GM21381 (cell line): Measurements from ENCODE around the gene DNER.
"Not testable (repeated sequence)": the region's sequence is repeated elsewhere in the genome, so short reads cannot be mapped to it uniquely, and the experiment has no call there.

Experiments
- ATAC-seq: cut with Tn5 transposase; IDR thresholded peaks from one replicate; pipeline ENCODE4 v1.9.1; 2021; ENCODE audit warnings: mild to moderate bottlenecking, moderate library complexity; ENCODE audit not compliant: unreplicated experiment

Gene DNER

DNA sequence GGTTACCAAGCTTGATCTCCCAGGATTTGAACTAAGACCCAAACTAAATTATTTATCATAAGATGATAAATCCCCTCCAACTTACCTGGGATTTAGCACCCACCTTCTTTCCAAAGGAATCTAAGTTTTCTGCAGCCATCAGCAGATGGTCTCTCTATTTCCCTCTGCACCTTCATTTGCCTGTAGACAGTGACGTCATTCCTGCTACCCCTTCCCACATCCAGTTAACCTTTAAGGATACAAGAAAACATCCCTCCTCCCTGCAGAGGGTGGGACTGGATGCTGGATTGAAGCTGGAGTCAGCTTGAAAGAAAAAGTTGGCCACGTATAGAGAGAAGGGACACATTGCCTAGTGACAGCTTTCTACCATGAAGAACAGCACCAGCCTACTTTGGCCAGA lies 3.7 kb upstream of the DNER start:
- ATAC-seq = no peak

DNA sequence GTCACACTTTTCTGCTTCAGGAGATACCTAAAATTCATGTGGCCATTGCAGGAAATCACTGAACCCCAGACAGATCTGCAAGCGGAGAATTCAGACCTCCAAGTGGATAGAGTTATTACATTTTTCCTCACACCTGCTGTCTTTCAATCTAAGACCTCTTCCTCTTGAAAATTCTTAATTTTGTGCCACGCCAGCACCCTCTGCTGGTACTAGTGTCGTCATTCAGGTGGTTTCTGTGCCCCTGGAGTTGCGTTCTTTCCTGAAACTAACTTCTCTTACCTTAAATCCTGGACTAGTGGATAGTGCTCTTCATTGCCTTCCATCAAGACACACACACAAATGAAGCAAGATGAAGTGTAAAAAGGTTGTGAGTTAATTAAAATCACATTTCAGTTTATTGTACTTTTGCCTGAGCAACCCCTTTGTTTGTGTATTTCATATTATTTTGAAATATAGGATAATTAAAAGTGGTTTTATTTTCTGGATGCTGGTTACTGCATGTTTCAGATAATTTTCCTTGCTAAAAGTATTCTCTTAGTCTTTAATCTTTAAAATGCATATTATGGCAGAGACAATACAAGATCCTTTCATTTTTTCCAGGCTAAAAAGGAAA lies 1.6 kb upstream of the DNER start:
- no peak for ATAC-seq

DNA sequence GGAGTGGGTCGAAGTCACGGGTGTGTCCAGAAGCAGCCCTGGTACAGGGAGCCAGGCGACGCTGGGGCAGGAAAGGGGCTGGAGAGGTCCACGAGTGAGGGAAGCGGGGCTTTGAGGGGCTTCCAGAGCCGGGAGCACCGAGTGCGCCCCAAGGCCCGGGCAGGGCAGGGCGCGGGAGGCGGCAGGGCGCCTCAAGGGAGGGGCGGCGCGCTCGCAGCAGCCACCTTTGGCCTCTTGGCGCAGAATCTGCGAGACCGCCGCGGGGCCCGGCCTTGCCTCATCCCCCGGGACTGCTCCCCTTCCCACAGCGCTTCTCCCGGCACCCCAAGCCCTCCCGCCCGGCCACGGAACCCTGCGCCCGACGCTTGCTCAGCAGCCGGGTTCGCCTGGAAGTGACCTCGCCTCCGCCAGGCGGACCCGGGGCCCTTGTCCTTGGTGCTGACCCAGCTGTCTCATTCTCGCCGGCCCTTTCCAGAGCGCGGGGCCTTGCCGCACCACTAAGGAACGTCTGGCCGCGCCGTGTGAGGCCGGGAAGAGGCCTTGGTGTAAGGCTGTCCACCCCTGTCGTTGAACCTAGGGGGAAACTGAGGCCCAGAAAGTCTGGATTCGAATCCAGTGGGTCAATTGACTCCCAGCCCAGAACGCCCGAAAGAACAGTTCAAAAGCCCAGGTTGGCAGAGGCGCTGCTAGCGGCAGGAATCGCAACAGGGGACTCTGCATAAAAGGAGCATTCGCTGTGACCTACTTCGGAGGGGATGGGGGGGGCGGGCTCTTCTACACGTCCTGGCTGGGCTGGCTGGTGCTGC lies 584 bp upstream of the DNER start:
- ATAC-seq = peak; percentile 31

DNA sequence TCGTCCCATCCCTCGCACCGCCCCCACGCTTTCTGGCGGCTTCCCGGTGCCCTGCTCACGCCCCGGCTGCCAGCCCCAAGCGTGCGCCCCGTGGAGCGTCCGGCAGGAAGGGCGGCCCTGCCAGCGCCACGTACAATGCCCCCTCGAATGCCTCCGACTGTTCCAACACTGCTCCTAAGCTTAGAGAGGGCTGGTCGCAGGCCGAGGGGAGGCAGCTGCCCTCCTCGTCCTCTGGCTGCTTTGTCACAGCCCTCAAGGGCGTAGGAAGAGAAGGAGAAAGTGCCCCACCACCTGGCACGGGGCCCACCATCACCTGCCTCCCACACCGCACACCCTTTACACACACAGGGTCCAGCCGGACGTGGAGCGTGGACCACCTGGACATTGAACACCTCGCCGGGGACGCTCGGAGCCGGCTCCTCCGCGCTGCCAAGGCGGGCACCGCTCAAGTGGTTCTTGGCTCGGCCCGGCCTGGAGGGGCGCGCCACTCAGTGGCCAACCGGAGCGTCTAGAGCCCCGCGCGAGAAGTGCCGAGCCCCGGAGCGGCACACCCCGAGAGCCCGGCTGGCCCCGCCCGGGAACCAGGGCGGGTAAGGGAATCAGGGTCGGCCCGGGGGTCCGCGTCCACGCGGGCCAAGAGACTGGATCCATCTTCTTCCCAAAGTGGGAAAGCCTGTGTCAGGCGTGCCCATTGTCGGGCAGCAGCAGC lies 830 bp downstream of the DNER start:
- peak; percentile 43 for ATAC-seq

DNA sequence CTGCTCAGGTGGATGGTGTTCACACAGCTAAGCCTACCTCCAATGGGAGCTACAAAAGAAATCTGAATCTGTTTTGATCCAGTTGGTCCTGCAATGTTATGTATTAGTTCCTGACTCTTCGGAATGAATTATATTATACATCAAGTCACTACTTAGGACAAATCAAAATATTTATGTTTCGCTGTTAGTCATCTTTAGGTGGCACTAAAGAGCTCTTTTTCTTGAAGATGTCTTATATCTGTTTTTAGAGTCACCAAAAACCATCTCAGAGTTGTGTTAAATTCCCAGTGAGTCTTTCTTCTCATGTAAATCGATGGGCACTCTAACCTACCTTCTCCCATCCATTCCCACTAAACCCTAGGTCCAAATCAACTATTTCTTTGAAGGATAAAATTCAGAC lies 2.2 kb downstream of the DNER start:
- no peak for ATAC-seq

DNA sequence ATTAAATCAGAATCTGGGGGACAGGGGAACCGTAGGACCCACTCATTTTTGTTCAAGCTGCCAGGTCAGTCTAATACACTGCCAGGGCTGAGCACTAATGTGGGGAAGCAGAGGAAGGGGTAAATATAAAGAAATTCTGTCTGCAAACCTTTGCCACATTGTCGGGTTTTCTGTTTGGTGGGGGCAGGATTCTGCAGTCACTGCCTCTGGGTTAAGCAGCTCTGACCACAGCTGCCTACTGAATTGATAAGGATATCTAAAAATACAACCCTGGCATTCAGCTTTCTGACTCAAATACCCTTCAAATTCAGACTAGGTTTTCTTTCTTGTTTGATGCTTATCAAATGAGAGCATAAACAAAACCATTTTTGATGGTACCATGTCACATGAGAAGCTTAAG lies 6.0 kb downstream of the DNER start:
- ATAC-seq = no peak

DNA sequence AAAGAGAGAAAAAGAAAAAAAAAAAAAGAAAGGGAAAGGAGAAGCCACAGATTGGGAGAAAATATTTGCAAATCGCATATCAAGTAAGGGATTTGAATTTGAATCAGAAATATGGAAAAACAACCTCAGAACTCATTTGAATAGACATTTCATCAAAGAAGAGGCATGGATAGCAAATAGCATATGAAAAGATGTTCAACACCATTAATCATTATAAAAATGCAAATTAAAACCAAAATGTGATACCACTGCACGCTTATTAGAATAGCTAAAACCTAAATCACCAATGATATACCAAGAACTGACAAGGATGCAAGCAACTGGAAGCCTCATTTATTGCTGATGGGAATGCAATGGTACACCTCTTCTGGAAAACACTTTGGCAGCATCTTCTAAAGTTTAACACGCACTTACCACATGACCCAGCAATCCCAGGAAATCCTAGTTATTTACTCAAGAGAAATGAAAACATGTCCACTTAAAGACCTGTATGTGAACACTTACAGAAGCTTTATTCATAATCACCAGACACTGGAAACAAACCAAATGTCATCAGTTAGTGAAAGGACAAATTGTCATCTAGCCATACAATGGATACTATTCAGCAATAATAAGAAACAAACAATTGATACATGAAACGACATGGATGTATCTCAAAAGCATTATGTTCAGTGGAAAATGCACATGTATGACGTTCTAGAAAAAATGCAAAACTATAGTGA lies 10.3 kb downstream of the DNER start:
- ATAC-seq = no peak

DNA sequence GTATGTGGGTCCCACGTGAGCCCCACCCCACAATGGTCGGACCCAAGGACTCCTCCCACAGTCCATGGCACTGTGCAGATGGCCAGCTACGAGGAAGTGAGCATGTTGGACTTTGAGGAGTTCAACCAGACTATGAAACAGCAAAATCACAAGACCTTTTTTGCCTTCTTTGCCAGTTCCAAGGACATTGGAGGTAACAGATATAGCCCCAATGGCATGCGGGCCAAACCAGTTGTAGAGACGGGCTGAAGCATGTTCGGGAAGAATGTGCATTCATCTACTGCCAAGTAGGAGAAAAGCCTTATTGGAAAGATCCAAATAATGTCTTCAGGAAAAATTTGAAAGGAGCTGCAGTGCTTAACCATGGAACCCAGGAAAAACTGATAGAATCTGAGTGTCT lies 12.6 kb downstream of the DNER start:
- no peak for ATAC-seq

DNA sequence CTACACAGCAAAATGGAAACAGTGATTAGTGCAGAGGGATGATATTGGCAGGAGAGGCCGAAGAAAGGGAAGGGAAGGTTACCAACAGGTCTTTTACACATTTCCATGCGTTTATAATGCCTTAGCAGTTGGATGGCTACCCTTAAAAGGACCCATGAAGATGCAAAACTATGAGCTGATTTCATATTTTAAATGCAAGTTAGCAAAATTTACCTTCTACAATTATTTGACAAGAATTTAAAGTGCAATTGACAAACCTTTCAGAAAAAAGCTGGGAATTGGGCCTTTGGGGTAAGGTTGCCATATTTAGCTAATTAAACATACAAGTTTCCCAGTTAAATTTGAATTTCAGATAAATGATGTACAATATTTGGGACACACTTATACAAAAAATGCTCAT lies 13.3 kb downstream of the DNER start:
- ATAC-seq = no peak

DNA sequence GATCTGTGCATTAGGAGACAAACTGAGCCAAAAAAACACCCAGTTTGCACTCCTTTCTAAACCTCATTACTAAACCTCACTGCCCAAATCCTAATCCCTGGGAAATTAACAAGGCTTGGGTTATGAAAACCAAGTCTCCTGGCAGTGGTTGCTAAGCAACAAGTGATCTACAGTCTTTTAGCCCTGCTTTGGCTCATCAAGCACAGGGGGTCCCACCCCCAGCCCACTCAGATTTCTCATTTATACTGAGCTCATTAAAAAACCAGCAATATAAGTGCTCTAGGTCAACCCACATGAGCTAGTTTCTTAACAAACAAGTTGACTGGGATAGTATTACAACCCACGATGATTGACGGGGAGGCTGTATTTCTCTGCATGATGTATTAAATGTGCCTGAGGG lies 18.4 kb downstream of the DNER start:
- ATAC-seq = no peak

DNA sequence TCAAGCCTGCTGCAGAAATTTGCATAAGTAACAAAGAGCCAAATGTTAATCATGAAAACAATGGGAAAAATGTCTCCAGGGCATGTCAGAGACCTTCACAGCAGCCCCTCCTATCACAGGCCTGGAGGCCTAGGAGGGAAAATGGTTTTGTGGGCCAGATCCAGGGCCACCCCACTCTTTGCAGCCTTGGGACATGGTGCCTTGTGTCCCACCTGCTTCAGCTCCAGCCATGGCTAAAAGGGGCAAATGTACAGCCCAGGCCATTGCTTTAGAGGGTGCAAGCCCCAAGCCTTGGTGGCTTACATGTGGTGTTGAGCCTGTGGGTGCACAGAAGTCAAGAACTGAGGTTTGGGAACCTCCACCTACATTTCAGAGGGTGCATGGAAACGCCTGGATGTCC lies 20.5 kb downstream of the DNER start:
- ATAC-seq = not testable (repeated sequence)

DNA sequence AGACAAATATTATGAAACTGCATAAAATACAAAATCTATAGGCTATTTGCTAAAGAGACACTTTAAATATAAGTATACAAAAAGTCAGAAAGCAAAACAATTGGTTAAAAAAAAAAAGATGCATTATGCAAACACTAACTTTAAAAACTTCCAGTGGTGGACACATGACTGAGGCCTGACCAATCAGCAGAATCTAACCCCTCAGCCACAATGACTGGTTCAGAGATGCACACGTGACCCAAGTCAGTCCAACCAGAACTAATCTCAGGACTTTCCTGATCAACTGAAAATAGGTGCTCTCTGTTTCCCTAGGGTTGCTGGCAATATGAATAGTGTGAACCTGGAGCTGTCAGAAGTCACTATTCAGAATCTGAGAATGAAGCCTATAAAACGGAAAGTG lies 22.7 kb downstream of the DNER start:
- ATAC-seq = no peak

DNA sequence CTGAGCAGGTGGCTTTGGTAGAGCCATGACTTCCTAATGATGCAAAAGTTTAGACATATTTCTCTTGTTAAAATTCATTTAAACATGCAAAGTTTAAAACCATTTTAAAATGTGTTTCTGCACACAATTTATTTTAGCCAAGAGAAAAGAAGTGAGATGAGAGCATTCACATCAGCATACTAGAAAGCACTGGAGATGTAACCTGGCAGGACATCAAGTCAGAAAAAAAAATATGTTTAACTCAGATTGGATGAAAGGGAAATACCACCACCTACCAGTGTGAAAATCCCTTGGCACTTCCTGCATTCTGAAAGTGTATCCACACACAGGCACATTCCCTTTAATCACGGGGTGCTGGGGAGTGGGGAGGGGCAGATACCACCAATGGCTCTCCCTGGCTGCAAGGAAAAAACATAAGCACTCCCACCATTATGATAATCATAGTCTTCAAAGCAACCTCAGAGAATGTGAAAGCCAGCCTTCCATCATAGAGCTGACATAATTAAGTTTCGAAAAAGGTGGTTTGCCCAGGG lies 25.0 kb downstream of the DNER start:
- no peak for ATAC-seq

DNA sequence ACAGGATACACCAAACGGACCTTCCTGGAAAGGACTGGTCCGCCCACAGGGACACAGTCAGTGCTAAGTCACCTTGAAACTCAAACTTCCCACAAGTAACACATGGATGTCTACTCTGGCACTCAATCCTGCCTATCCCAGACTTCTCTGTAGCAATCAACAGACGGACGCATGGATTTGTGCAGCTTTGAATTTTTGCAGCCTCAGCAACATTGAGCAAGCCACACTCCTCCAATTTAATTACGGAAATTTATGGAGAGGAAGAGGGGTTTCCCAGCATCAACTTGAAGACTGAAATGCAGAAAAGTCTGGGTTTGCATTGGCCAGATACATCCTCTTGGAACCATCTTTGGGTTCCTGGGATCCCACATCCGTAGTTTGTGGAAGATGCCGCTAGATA lies 26.2 kb downstream of the DNER start:
- ATAC-seq = no peak

DNA sequence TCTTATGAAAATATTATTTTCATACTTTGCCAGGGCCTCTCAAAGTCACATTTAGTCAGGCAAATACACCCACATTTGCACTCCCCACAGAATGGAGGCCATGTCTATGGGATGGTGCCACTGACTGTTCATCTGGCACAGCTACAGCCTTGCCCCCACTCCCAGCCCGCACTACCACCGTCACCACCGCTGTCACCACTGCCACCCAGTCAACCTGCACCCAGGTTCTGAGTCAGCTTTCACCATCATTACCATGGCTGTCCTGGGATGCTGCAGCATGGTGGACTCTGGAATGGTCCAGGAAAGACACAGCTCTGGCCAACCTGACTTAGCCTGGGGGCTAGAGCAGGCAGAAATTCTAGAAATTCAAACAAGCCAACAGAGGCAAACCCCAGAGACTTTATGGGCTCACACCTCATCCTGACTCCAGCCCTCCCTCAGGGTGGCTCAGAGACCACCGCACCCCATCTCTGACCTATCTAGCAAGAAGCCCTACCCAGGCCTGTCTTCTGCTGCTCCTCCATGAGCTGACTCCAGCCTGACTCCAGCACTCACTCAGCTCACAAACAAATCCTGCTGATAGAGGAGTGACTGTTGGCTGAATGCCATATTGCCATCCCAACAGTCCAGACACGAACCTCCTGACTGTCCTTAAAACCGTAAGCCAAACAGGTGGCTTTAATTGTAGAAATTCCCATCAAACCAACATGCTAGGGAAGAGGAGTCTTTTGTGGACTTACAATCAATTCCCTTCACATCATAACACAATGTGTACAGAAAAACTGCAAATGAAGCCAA lies 28.0 kb downstream of the DNER start:
- no peak for ATAC-seq

DNA sequence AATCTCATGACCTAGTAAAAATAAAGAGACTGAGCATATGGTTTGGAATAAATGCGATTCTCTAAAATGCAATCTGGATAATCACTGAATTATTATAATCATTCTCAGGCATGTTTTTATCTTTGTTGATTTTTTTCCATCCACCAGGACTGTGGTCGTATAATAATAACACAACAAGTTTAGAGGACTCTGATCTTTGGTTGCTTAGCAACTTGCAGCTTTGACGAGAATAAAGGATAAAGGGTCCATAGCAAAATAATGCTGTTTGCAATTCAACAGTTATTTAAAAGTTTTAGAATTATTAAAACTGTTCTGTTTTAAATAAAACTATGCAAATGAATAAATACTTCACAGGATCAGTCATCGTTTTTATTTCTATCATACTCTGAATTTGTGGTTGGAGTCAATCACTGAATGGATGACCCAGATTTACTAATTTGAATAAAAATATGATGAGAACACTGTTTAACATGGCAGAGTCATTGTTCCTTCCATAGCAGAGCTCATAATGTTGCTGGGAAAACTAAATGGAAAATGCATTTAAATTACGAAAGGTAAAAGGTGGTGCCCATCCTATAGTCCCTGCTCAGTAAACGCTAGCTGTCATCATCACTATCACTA lies 29.3 kb downstream of the DNER start:
- no peak for ATAC-seq

DNA sequence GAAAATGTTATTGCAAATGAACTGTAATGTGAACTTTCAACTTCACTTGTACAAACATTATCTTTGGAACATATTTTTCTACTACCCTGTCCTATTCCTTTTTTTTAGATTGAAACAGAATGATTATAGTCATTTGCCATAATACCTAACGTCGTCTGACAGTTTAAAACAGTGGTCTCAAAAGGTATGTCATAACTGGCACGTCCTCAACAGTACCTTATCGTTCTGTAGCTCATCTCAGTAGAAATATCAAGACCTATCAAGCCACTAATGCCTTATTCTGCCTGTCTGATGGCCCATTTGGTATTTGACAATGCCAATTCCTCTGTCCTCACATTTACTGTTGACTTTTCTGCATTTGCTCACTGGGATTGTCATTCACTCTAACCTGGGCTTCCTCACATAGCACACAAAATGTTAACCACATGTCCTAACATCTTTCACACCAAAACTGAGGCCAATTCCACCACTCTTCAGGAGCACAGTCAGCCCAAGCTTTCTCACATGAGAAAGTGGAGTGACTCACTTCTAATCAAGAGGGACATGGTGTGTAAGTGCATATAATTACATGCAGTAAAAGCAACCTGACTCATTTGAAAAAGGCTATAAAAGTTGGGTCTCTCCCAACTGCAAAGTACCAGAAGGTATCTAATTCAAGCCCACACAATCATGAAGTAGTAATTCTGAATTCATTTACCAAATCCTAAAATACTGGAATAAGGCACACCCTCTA lies 34.8 kb downstream of the DNER start:
- ATAC-seq = no peak

DNA sequence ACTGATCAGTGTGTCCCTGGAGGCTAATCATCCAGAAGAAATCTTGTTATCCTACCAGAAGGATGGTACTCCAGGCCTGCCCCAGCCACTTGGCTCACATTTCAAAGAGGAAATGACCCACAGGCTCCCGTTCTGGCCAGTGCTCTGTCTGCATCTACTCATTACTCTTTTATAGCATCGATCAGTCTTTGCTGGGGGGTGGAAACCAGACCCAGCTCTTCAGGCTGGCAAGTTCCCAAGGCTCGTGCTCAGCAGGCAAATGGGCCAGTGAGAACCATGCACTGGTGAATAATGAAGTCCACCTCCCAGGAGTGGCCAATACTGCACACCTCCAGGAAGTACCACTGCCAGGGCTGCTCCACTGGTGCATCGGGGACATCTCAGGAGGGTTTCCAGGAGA lies 38.8 kb downstream of the DNER start:
- no peak for ATAC-seq

DNA sequence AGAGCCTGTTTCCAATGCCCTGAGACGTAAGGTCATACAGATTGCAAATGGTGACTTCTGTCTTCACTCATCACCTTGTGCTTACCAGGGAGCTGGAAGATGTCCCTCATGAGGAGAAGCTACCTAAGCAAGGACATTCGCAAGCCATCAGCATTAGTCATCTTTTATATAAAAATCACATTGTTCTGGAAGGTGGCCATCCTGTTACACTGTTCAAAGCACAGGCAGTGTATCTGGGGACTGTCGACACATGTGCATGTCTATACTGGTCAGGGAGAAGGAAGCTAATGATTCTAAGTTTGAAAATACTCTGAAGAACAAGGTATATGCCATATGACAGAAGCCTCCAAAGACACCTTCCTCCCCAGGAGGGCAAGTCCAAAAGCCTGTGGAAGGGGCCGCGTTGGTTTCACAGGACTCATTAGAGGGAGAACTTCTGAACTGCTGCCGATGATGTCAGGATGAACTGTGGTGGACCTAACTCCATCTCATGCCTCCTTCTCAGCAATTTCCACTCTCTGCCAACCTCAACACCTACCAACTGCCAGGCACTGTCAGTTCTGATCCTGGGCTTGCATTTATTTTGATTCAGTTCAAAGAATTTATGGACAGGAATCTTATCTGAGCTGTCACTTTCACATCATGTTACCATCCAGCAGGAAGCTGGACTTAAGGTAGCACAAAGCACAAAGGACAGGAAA lies 39.4 kb downstream of the DNER start:
- ATAC-seq = no peak
